GM19193 (cell line): ENCODE data around the gene UBE2I.

Source experiments
- POLR2A ChIP-seq: IDR thresholded peaks from 4 replicates; pipeline ENCODE4 v1.6.1; 2011; ENCODE audit not compliant: insufficient read depth, insufficient read length; ENCODE audit errors: extremely low read depth

UBE2I gene

GRCh38 chr16:1338855-1339675 is 29.6 kb downstream of the UBE2I start:
- TF ChIP-seq POLR2A, result no peak

GRCh38 chr16:1340730-1341494 is 31.5 kb downstream of the UBE2I start:
- no peak for TF ChIP-seq POLR2A

- no peak for TF ChIP-seq POLR2A
Measured at GRCh38 chr16:1341495-1342420, 32.3 kb downstream of the UBE2I start.

GRCh38 chr16:1342526-1343427 is 33.3 kb downstream of the UBE2I start:
- no peak for TF ChIP-seq POLR2A

GRCh38 chr16:1343428-1344242 is 34.2 kb downstream of the UBE2I start:
- no peak for TF ChIP-seq POLR2A

GRCh38 chr16:1344499-1344898 is 35.1 kb downstream of the UBE2I start:
- TF ChIP-seq POLR2A, result no peak

- TF ChIP-seq POLR2A, result no peak
Measured at GRCh38 chr16:1345087-1345486, 35.7 kb downstream of the UBE2I start.

- TF ChIP-seq POLR2A, result no peak
Measured at GRCh38 chr16:1345651-1346421, 36.4 kb downstream of the UBE2I start.

- no peak for TF ChIP-seq POLR2A
Measured at GRCh38 chr16:1346422-1347285, 37.2 kb downstream of the UBE2I start.

- TF ChIP-seq POLR2A, result no peak
Measured at GRCh38 chr16:1347286-1347855, 37.9 kb downstream of the UBE2I start.

- no peak for TF ChIP-seq POLR2A
Measured at GRCh38 chr16:1347962-1348361, 38.5 kb downstream of the UBE2I start.
